SH-SY5Y (cell line): ENCODE measurements around the gene MEA1.

Source experiments
- GATA2 ChIP-seq: IDR thresholded peaks from 2 replicates; pipeline ENCODE4 v1.6.1; 2011; ENCODE audit warnings: mild to moderate bottlenecking, low read depth, low read length
- GATA3 ChIP-seq: IDR thresholded peaks from 2 replicates; pipeline ENCODE4 v1.6.1; 2011; ENCODE audit warnings: low read depth, mild to moderate bottlenecking, low read length, moderate library complexity

MEA1 gene

GRCh38 chr6:43050981-43051380 is 37.2 kb upstream of the MEA1 start:
- TF ChIP-seq GATA3, result no peak
- no peak for TF ChIP-seq GATA2

GRCh38 chr6:43047998-43048397 is 34.3 kb upstream of the MEA1 start:
- TF ChIP-seq GATA3, result no peak
- TF ChIP-seq GATA2, result no peak

GRCh38 chr6:43045371-43045930 is 31.7 kb upstream of the MEA1 start:
- no peak for TF ChIP-seq GATA2
- no peak for TF ChIP-seq GATA3

GRCh38 chr6:43043310-43043709 is 29.6 kb upstream of the MEA1 start:
- TF ChIP-seq GATA3, result no peak
- TF ChIP-seq GATA2, result no peak

- TF ChIP-seq GATA3 (no peak), GATA2 (no peak)
Observed at GRCh38 chr6:43040542-43041257, 27.0 kb upstream of the MEA1 start.

- TF ChIP-seq GATA2 (no peak), GATA3 (no peak)
Observed at GRCh38 chr6:43038727-43039126, 25.0 kb upstream of the MEA1 start.

- no peak for TF ChIP-seq GATA3
- TF ChIP-seq GATA2, result no peak
Observed at GRCh38 chr6:43037706-43038105, 24.0 kb upstream of the MEA1 start.

- TF ChIP-seq GATA3, result no peak
- no peak for TF ChIP-seq GATA2
Observed at GRCh38 chr6:43037197-43037596, 23.5 kb upstream of the MEA1 start.

GRCh38 chr6:43036712-43037111 is 23.0 kb upstream of the MEA1 start:
- no peak for TF ChIP-seq GATA3
- TF ChIP-seq GATA2, result no peak

- TF ChIP-seq GATA3, result no peak
- no peak for TF ChIP-seq GATA2
Observed at GRCh38 chr6:43035495-43036194, 21.9 kb upstream of the MEA1 start.

GRCh38 chr6:43034190-43034525 is 20.4 kb upstream of the MEA1 start:
- TF ChIP-seq GATA2 (no peak), GATA3 (no peak)

GRCh38 chr6:43033496-43034189 is 19.9 kb upstream of the MEA1 start:
- TF ChIP-seq GATA2 (no peak), GATA3 (no peak)

GRCh38 chr6:43032326-43032725 is 18.6 kb upstream of the MEA1 start:
- TF ChIP-seq GATA3 (no peak), GATA2 (no peak)

- TF ChIP-seq GATA3, result no peak
- TF ChIP-seq GATA2, result no peak
Observed at GRCh38 chr6:43029120-43029519, 15.4 kb upstream of the MEA1 start.
